ENCODE data around the gene MECR.

The MECR gene

GRCh38 chr1:29177022-29177705 lies 53.6 kb downstream of the MECR start:
- DNase-seq (ENCODE audit: insufficient read length): no peak
- no peak for FAIRE-seq
- TF ChIP-seq POLR2AphosphoS5 (IDR thresholded peaks at IDR 0.05; ENCODE audit: low read depth, low read length) (0 out of 2 replicates have a peak, but pooled peaks have one; percentile 23), TAF1 (IDR thresholded peaks at IDR 0.05; ENCODE audit: borderline replicate concordance, low read depth, low read length) (no peak)

GRCh38 chr1:29176576-29176975 lies 54.2 kb downstream of the MECR start:
- no peak for FAIRE-seq
- no peak for DNase-seq (ENCODE audit: insufficient read length)
- TF ChIP-seq POLR2A (IDR thresholded peaks at IDR 0.05; ENCODE audit: low read depth, low read length) (no peak), POLR2AphosphoS5 (IDR thresholded peaks at IDR 0.05; ENCODE audit: low read depth, low read length) (no peak), TAF1 (IDR thresholded peaks at IDR 0.05; ENCODE audit: borderline replicate concordance, low read depth, low read length) (no peak)

GRCh38 chr1:29172415-29172939 lies 58.3 kb downstream of the MECR start:
- peak; percentile 33 for FAIRE-seq
- TF ChIP-seq TAF1 (IDR thresholded peaks at IDR 0.05; ENCODE audit: borderline replicate concordance, low read depth, low read length) (no peak), POLR2A (IDR thresholded peaks at IDR 0.05; ENCODE audit: low read depth, low read length) (no peak), POLR2AphosphoS5 (IDR thresholded peaks at IDR 0.05; ENCODE audit: low read depth, low read length) (no peak)
- no peak for DNase-seq (ENCODE audit: insufficient read length)

GRCh38 chr1:29171521-29171920 lies 59.2 kb downstream of the MECR start:
- FAIRE-seq (no peak), DNase-seq (ENCODE audit: insufficient read length) (no peak)
- TF ChIP-seq TAF1 (IDR thresholded peaks at IDR 0.05; ENCODE audit: borderline replicate concordance, low read depth, low read length): no peak
- TF ChIP-seq POLR2A (IDR thresholded peaks at IDR 0.05; ENCODE audit: low read depth, low read length): no peak
- no peak for TF ChIP-seq POLR2AphosphoS5 (IDR thresholded peaks at IDR 0.05; ENCODE audit: low read depth, low read length)

GRCh38 chr1:29171089-29171488 lies 59.6 kb downstream of the MECR start:
- FAIRE-seq: no peak
- TF ChIP-seq TAF1 (IDR thresholded peaks at IDR 0.05; ENCODE audit: borderline replicate concordance, low read depth, low read length): no peak
- no peak for TF ChIP-seq POLR2AphosphoS5 (IDR thresholded peaks at IDR 0.05; ENCODE audit: low read depth, low read length)
- no peak for TF ChIP-seq POLR2A (IDR thresholded peaks at IDR 0.05; ENCODE audit: low read depth, low read length)
- no peak for DNase-seq (ENCODE audit: insufficient read length)

- FAIRE-seq (no peak), DNase-seq (ENCODE audit: insufficient read length) (no peak)
- TF ChIP-seq POLR2AphosphoS5 (IDR thresholded peaks at IDR 0.05; ENCODE audit: low read depth, low read length): no peak
- no peak for TF ChIP-seq TAF1 (IDR thresholded peaks at IDR 0.05; ENCODE audit: borderline replicate concordance, low read depth, low read length)
- TF ChIP-seq POLR2A (IDR thresholded peaks at IDR 0.05; ENCODE audit: low read depth, low read length): no peak
Observed at GRCh38 chr1:29169976-29170375, 60.8 kb downstream of the MECR start.

GRCh38 chr1:29167904-29168303 lies 62.8 kb downstream of the MECR start:
- no peak for FAIRE-seq
- no peak for DNase-seq (ENCODE audit: insufficient read length)
- TF ChIP-seq POLR2A (IDR thresholded peaks at IDR 0.05; ENCODE audit: low read depth, low read length) (no peak), POLR2AphosphoS5 (IDR thresholded peaks at IDR 0.05; ENCODE audit: low read depth, low read length) (no peak), TAF1 (IDR thresholded peaks at IDR 0.05; ENCODE audit: borderline replicate concordance, low read depth, low read length) (no peak)

GRCh38 chr1:29166291-29166878 lies 64.3 kb downstream of the MECR start:
- FAIRE-seq (no peak), DNase-seq (ENCODE audit: insufficient read length) (no peak)
- TF ChIP-seq POLR2AphosphoS5 (IDR thresholded peaks at IDR 0.05; ENCODE audit: low read depth, low read length): no peak
- TF ChIP-seq POLR2A (IDR thresholded peaks at IDR 0.05; ENCODE audit: low read depth, low read length): peak; percentile 44; the same call in 1 of the 2 replicates
- TF ChIP-seq TAF1 (IDR thresholded peaks at IDR 0.05; ENCODE audit: borderline replicate concordance, low read depth, low read length): no peak

GRCh38 chr1:29164588-29164987 lies 66.1 kb downstream of the MECR start:
- no peak for FAIRE-seq
- TF ChIP-seq POLR2A (IDR thresholded peaks at IDR 0.05; ENCODE audit: low read depth, low read length) (no peak), TAF1 (IDR thresholded peaks at IDR 0.05; ENCODE audit: borderline replicate concordance, low read depth, low read length) (no peak), POLR2AphosphoS5 (IDR thresholded peaks at IDR 0.05; ENCODE audit: low read depth, low read length) (no peak)
- DNase-seq (ENCODE audit: insufficient read length): no peak

- FAIRE-seq: no peak
- no peak for DNase-seq (ENCODE audit: insufficient read length)
- TF ChIP-seq POLR2AphosphoS5 (IDR thresholded peaks at IDR 0.05; ENCODE audit: low read depth, low read length): no peak
- TF ChIP-seq POLR2A (IDR thresholded peaks at IDR 0.05; ENCODE audit: low read depth, low read length): no peak
- TF ChIP-seq TAF1 (IDR thresholded peaks at IDR 0.05; ENCODE audit: borderline replicate concordance, low read depth, low read length): no peak
Observed at GRCh38 chr1:29162476-29163138, 68.1 kb downstream of the MECR start.

GRCh38 chr1:29162025-29162424 lies 68.7 kb downstream of the MECR start:
- DNase-seq (ENCODE audit: insufficient read length) (no peak), FAIRE-seq (no peak)
- TF ChIP-seq POLR2A (IDR thresholded peaks at IDR 0.05; ENCODE audit: low read depth, low read length) (no peak), POLR2AphosphoS5 (IDR thresholded peaks at IDR 0.05; ENCODE audit: low read depth, low read length) (no peak), TAF1 (IDR thresholded peaks at IDR 0.05; ENCODE audit: borderline replicate concordance, low read depth, low read length) (no peak)

Measured in GM12892 (cell line).